HPDE6-E6E7 (cell line): Measurements from ENCODE around the gene ABTB2.

Source experiments
- DNase-seq: peaks from one replicate; pipeline ENCODE4 v3.0.0; 2011; ENCODE audit warnings: missing footprints; ENCODE audit errors: extremely low spot score

Gene ABTB2

DNA sequence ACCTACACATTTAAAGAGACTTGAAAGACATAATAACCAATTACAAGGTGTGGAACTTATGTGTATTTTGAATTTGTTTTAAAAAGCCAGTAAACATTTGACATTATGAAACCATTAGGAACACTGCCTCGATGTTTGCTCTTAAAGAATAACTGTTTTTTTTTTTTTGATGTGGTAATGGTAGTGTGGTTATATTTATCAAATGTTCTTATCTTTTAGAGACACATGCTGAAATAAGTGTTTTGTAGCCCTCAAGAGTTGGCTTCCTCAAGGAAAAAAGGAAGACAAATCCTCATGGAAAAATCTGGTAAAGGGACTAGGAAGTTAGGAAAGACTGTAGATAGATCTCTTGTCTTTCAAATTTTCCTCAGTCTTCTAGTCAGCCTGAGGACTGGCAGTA lies 2.2 kb upstream of the ABTB2 start:
- no peak for DNase-seq

DNA sequence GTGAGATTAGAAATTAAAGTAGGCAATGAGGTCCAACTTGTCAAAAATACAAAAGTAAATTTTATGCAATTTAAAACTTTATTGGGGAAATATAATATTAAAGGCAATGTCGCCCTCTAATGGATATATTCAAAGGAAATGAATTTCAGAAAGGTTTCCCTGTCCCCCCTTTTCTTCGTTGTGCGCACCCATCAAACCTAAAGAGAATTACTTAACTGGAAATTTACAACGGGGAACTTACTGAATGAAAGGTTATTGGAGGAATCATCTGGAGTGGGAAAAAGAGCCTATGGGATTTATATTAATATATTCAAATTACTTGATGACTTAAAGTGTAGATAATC lies 1.7 kb upstream of the ABTB2 start:
- DNase-seq: no peak

DNA sequence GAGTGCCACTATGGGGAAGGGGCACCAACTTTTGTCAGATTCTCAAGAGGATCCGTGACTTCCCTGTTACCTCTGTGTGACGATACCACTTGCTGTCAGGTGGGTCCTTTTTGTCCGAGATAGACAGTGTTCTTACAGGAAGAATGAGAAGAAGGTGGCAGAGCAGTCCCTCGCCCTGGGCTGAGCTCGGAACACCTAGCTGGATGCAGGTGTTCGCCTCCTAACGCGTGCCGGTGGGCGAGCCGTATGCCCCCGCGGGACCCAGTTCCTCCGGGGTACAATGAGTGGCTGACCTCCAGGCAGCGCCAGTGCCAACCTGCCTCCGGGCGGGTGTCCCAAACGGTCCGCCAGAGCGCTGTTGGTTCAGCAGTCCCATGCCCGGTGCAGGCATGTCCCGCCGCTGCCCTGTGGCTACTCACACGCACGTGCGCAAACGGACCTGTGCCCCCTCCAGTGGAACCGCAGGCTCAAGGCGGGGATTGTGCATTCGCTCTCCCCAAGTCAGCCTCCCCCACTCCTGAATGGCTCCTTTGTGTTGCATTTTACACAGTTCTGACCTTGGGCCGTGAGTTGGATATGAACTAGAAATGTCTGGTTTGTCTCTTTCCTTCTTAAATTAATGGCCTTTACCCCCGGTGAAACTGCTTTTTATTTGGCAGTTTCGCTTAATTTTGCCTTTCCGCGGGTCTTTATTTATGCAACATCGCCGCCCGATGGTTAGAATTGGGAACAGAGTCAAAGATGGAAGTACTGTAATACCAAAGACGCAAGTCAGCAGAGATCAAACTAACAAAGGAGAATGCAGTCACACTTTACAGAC lies 1.1 kb upstream of the ABTB2 start:
- DNase-seq: no peak

DNA sequence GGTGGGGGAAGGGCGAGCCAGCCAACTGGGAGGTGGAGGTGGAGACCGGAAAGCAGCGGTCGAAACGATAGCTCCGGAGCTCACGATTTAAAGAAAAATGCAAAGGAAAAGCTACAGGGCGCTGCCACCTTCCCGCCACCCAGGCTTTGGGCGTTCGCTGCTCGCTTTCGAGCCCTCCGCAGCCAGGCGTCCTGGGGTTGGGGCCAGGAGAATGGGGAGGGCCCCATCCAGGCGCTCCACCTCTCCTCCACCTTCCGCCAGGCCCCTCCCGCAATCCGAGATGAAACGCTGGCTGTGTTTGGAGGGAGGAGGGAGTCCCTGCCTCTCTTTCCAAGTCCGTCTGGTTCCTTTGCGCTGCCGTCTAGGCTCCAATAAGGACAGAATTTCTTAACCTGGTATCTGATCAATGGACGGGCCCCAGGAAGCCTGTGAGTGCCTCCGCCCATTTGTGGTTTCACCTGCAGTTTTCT lies 483 bp upstream of the ABTB2 start:
- DNase-seq: peak; percentile 71

DNA sequence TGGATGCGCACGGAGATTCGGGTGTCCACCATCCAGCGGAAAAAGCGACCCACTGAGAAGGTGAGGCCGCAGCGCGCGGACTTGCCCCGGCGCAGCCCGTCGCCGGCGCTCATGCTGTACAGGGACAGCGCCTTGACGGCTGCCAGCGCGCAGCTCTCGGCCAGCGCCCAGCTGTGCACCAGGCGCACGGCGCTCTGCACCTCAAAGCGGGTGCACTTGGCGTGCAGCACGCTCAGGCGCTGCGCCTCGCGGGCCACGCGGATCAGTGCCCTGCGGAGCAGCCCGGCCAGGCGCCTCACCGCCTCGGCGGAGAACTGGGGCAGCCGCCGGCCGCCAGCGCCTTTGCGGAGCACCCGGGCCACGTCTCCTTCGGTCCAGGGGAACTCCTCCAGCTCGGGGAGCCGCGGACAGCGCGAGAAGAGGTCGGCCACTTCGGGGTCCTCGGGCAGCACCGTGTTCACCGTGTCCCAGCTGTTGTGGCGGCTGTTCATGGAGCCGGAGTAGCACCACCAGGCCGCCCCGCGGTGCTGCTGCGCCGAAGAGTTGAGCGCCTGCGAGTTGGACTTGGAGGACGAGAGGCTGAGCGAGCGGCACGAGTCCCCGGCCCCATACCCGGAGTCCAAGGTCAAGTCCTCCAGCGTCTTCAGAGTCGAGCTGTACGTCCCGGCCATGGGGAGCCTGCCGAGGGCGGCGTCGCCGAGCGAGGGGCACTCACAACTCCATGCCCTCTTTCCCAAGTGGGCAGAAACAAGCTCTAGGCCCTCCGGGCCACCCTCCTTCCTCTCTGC lies 703 bp downstream of the ABTB2 start:
- DNase-seq: no peak

DNA sequence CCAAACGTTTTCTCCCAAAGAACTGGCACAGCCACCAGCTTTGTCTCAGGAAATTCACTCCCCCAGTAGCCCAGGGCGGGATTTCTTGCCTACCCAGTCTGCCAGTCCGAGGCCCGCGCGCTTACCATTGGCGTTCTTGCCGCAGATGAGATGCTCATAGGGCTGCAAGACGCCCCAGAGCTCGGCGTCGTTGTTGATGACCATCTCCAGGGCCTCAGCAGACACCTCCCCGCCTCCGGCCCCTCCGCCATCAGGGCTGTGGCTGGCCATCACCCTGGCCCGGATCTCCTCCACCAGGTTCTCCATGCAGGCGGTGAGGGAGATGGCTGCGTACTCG lies 1.3 kb downstream of the ABTB2 start:
- DNase-seq: no peak

DNA sequence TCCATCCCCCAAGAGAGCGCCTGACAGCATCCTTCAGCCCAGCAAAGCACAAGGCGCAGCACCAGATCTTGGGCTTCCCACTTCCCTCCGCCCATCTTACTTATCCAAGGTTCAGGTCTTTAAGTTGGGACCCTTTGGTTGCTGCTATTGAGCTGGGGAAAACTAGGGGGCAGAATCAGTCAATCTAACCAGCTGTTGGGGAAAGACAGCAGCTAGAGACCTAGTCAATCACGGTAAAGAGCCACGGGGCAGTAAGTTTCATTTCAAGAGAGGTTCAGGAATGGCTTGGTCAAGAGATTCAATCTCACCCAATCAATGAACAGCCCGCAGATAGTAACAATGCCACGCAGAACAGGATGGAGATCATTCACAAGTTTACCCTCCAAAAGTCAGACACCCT lies 1.7 kb downstream of the ABTB2 start:
- DNase-seq: no peak

DNA sequence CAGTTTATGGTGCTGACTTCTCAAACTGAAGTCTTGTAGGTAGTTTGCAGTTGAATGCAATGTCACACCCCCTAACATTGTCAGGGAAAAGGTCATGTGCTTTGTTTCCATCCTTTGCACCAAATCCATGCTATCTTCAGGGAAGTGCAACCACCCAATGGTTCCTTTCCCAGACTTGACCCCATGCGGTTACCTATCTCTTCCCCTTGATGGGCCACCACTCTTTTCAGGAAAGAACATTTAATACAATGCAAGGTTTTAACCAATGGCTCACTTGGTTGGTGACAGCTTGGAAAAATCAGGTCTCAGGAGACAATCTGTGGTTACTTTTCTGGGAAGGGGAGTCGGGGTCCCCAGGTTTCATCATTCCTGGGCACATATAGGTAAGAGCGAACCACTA lies 2.1 kb downstream of the ABTB2 start:
- no peak for DNase-seq

DNA sequence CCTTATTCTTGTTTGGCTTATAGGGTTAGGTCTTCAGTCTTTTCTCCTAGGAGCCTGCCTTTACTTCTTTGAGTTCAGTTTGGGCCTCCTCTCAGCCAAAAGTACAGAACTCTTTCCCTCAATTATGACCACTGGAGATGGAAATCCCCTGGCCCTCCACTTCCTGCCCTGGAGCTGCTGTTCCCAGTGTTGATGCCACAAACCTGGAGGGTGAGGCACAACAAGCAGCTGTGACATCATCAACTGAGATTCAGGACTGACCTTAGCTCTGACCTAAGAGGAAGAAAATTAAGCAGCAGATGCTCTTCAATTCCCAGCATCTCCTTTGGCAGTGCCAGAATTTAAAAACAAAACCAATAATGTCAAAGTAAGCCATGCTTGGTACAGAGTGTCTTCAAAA lies 3.0 kb downstream of the ABTB2 start:
- no peak for DNase-seq

DNA sequence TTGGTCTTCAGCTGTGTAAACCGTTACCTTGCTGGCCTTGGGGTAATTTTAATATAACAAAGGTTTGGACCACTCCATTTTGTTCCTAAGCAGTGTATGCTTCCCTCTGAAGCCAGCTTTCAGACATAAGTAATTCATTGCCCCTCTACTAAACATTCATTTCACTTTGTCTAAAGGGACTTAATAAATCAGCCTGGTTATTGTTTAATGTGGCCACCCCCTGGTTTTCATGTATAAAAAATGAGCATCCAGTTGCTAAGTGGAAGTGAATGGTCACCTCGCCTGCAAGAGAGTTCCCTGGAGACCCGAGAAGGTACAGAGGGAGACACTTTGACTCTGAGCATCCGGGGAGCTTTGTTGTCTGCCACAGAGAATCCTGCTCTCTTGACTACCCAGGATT lies 3.9 kb downstream of the ABTB2 start:
- no peak for DNase-seq

DNA sequence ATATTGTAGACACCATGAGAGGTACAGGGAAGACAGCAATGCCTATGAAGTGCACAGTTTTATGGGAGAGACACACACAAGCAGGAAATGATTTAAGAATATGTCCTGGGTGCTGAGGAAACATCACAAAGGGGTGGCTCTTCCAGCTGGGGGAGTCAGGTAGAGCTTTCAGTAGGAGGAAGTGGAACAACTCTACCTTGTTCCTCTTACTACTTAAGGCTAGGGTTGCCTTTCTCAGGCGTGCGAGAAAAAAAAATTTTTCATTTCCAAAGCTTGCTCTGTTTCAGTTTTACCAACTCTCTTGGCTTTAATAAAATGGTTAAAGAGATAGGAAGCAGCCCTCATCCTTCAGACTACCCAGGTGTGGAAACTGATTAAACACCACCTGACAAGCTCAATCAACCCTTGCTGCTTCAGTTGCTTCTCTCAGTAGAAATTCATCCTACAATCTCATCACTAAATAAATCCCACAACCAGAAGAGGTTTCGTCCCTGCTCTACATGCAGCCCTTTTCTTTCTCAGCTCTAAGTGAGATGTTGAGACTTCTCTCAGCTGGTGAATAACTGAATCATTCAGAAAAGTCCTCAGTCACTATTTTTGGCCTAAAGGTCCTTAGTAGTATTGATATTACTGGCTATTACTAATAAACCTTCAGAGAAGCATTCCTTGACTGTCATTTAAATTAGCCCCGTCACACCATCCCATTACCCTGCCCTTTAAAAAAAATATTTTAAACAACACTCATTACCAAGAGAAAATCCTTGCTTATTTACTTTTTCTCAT lies 5.9 kb downstream of the ABTB2 start:
- DNase-seq: no peak

DNA sequence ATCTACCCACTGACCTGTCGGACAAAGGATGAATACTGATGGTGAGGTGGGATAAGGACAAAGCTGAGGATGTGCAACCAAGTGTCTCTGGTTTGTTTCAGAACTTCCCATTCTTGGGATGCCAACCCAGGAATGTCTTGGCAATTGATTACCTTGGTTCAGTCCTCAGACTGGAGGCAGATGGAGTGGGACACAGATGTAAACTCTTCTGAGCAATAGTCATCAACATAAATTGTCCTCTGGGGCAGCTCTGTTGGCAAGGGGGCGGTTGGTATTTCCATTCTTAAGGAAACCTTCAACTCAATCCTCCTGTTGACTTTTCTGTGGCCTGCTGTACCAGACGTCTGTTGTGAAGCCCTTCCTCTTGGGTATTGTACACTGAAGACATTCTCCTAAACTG lies 6.8 kb downstream of the ABTB2 start:
- no peak for DNase-seq

DNA sequence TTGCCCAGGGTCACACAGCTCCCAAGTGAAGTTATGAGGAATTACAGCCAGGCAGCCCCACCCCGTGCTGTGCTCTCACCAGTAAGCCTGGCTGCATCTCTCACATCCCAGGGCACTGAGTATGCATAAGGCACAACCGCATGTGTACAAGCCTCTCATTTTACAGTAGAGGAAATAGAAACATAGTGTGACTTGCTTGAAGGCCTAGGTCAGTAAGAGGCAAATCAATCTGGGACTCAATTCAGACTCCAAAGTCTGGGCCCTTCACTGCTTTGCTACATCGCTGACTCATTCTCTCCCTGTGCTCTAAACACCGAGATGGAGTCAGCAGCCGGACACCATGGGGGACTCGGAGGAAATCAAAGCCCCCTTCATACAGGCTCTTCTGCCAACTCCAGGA lies 7.9 kb downstream of the ABTB2 start:
- DNase-seq: no peak

DNA sequence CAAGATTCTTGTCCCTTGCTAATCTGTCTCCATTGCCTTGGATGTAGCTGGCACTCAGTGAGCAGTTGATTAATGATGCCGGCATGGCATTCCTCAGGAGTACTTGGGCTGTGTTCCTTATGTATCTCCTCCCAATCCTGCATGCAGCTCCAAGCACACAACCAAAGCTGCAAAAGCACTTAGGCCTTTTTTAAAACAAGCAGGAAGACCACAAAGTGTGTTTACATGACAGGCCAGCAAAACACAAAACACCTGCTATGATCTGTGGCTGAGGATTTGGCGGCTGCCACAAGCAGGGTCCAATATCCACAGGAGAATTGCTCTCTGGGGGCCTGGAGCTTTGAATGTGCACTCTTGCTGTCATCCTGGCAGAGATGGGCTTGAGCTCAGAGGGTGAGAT lies 8.9 kb downstream of the ABTB2 start:
- no peak for DNase-seq

DNA sequence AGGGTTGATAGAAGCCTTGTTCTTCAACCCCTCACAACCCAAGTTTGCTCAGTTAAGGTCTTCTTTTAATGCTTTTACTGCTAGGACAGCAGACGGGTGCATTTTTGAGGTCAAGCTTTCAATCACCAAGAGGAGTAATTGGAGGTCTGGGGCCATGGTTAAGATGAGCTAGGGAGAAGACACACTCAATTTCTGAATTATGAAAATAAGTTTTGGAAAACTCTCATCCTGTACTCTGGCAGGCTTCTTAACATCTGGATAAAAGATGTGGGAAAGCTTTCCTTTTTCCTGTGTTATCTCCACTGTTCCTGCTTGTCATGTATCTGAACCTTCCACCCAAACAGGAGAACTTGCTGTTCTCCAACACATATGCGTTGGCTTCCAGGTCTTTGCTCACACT lies 9.7 kb downstream of the ABTB2 start:
- no peak for DNase-seq

DNA sequence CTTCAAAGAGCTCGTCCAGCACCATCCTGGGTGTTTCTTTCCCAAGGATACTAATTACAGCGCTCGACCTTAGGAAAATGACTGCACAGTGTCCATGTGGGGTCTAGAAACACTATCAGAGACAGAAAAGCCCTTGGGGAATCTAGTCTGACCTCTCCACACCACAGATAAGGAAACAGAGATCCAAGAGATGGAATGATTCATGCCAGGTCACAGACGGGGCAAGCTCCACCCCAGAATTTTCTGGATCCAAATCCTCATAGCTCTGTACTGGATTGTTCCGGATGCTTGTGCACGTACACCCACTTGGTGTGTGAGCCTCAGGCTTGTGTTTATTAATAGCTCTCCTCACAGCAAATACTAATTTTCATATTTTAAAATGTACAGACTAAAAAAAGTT lies 11.3 kb downstream of the ABTB2 start:
- no peak for DNase-seq

DNA sequence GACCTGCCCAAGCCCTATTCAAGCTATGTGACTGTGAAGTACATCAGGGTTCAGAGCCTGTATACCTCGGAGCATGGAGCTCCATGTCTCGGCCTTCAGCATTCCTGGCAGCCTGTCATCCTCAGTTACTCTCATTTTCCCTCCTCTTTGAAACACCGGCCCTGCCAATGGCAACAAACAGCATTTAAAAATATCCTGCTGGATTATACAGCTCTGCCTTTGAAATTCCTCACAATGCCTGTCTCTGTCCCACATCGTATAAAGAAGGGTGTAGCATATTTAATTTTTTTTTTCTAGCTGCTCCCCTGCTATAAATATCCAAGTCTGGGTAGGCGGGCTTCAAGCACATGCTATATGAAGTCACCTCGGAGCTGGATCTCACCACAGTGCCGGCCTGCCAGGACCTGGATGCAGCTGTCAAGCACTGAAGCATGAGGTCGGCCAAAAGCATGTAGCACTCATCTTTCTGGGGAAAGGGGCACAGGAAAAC lies 11.8 kb downstream of the ABTB2 start:
- no peak for DNase-seq

DNA sequence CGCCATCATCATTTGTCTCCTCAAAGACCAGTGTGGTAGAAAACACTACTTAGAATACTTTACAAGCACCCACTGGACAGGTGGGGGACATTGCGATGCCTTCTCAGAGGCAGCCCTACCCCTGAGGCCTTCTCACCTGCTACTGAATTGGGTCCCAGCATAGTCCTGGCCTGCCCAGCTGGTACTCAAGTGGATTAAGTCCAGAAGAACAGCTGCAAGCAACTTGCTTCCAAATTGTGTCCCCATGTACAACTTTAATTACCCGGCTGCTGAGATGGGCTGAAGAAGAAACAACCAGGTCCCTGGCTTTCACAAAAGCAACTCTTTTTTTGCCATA lies 12.3 kb downstream of the ABTB2 start:
- no peak for DNase-seq

DNA sequence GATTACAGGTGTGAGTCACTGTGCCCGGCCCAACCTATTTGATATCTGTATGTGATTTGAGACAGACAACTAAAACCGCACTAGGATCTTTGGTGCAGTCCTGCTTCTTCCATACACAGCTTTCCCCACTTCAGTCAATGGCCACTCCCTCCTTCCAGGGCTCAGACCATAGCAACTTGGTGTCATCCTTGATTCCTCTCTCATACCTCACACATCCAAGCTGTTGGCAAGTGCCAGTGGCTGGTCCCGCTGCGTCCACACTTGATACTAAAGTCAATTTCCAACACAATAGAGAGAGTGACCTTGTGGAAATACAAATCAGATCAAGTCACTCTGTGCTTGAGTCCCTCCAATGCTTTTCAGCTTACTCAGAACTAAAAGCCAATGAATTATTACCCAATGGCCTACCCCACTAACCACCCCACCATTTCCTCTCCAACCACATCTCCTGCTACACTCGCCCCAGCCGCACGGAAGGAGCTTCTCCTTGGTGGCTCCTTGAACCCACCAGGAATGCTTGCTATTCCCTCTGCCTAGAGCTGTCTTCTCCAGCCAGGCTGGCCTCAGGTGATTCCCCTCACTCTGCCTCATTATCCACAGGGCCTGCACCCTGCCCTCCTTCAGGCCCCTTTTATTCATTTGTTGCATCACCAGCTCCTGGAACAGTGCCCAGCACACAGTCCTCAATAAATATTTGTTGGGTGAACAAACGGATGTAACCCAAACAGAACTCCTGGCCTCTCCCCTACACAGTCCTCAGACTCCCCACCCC lies 12.9 kb downstream of the ABTB2 start:
- peak; percentile 67 for DNase-seq

DNA sequence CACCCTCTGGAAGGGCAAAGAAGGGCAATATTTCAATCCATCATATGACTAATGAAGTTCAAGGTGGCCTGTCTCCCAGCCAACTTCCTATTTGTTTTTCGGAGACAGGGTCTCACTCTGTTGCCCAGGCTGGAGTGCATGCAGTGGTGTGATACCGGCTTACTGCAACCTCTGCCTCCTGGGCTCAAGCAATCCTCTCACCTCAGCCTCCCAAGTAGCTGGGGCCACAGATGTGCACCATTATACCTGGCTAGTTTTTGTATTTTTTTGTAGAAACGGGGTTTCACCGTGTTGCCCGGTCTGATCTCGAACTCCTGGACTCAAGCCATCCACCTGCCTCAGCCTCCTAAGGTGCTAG lies 13.4 kb downstream of the ABTB2 start:
- no peak for DNase-seq

DNA sequence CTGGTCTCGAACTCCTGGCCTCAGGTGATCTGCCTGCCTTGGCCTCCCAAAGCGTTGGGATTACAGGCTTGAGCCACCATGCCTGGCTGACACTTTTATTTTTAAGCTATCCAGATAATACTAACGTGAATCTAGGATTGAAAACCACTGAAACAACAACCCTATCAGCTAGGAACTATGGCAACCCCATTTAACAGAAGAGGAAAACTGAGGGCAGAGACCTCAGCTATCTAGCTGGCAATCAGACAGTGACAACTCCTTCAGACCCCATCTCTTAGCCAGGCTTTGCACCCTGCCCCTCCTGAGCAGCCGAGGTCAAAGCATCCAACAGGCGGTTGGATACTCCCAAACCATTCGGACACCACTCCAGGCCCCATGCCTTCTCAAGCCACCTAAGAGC lies 14.1 kb downstream of the ABTB2 start:
- no peak for DNase-seq

DNA sequence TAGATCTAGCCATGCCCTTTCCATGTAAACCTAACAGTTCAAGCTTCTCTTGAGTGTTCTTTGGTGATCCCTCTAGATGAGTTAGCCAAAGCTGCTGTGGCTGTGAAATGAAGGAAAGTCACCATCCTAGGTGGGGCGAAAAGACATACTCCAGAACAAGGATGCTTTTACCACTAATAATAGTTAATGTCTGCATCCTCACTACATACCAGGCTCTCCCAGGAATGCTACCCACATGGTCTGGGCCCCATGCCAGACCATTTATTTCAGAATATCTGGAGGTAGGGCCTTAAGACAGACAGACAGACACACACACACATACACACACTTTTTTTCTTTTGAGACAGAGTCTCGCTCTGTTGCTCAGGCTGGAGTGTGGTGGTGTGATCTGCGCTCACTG lies 14.7 kb downstream of the ABTB2 start:
- DNase-seq: no peak
